H1 (cell line): ENCODE measurements around the gene NME9. TPM values are rescaled to one million over a fixed set of nuclear protein-coding genes. Genes with fewer than 3 reads are reported as not detected.

Source experiments
- CTCF ChIA-PET: fragments of 300-600 bp; sonication (Branson Sonifier 250); formaldehyde crosslinking; loops from one replicate; lab custom pipeline; 2021; ENCODE audit not compliant: partially characterized antibody; lab: Charles Lee
- POLR2A ChIA-PET: fragments of 300-600 bp; sonication (Branson Sonifier 250); formaldehyde crosslinking; loops from one replicate; lab custom pipeline; 2021; ENCODE audit warnings: inconsistent platforms; ENCODE audit not compliant: partially characterized antibody; lab: Charles Lee
- DNase-seq, 2 experiments: peaks; one replicate each; pipeline versions ENCODE4 v3.0.0 to v3.0.0-alpha.2; 2010 to 2022; ENCODE audit warnings: low spot score in 2 of 2, low read depth in 1 of 2, mixed read lengths in 1 of 2
- FAIRE-seq: peaks from 2 replicates; lab custom pipeline; 2011; peaks lifted over from hg19 to GRCh38; lab: Jason Lieb, UNC
- H2AFZ ChIP-seq: 2 replicates; pipeline ENCODE4 v1.8.1; 2012; ENCODE audit warnings: low read length, inconsistent platforms
- H2AK5ac ChIP-seq: 2 replicates; pipeline ENCODE4 v1.6.1; 2013; ENCODE audit warnings: low read depth, low read length
- H2BK120ac ChIP-seq: replicated peaks from 2 replicates; pipeline ENCODE3; 2013; ENCODE audit warnings: low read depth, low read length, inconsistent platforms
- H2BK12ac ChIP-seq: 2 replicates; pipeline ENCODE4 v1.6.1; 2013; ENCODE audit warnings: low read depth, low read length
- H2BK15ac ChIP-seq: 2 replicates; pipeline ENCODE4 v1.6.1; 2013; ENCODE audit warnings: low read length
- H2BK20ac ChIP-seq: 2 replicates; pipeline ENCODE4 v1.6.1; 2013; ENCODE audit warnings: low read length
- H2BK5ac ChIP-seq: 2 replicates; pipeline ENCODE4 v1.6.1; 2013; ENCODE audit warnings: low read depth, low read length
- H3K14ac ChIP-seq: 2 replicates; pipeline ENCODE4 v1.6.1; 2013; ENCODE audit warnings: inconsistent platforms; ENCODE audit not compliant: insufficient read length
- H3K18ac ChIP-seq: 2 replicates; pipeline ENCODE4 v1.6.1; 2013; ENCODE audit warnings: low read length; ENCODE audit errors: extremely low read depth
- H3K23ac ChIP-seq: 2 replicates; pipeline ENCODE4 v1.6.1; 2013; ENCODE audit warnings: inconsistent platforms; ENCODE audit not compliant: insufficient read length
- H3K23me2 ChIP-seq: 2 replicates; pipeline ENCODE4 v1.6.1; 2013; ENCODE audit warnings: low read depth, low read length
- H3K27ac ChIP-seq: 2 replicates; pipeline ENCODE4 v1.6.1; 2011; ENCODE audit warnings: low read depth, low read length, inconsistent platforms
- H3K27me3 ChIP-seq, 4 experiments: replicated peaks in 1 of 4; 1 replicate in 1 of 4; 2 replicates in 3 of 4; pipeline versions ENCODE4 v1.6.1 to v1.8.1; 2011 to 2013; ENCODE audit warnings: low read length in 3 of 4, mild to moderate bottlenecking in 3 of 4, inconsistent platforms in 2 of 4, mixed read lengths in 2 of 4, moderate library complexity in 1 of 4; ENCODE audit not compliant: control insufficient read depth in 3 of 4, insufficient read depth in 3 of 4; ENCODE audit errors: extremely low read depth in 1 of 4
- H3K36me3 ChIP-seq, 4 experiments: 2 replicates each; pipeline versions ENCODE4 v1.6.1 to v1.8.1; 2011 to 2013; ENCODE audit warnings: mild to moderate bottlenecking in 4 of 4, low read length in 3 of 4, moderate library complexity in 2 of 4, control low read depth in 1 of 4, inconsistent platforms in 1 of 4; ENCODE audit not compliant: insufficient read depth in 4 of 4, control insufficient read depth in 2 of 4
- H3K4ac ChIP-seq: replicated peaks from 2 replicates; pipeline ENCODE3; 2013; ENCODE audit warnings: low read length, low read depth, mixed read lengths, inconsistent platforms; ENCODE audit not compliant: insufficient read length
- H3K4me1 ChIP-seq, 4 experiments: replicated peaks in 1 of 4; 1 replicate in 1 of 4; 2 replicates in 3 of 4; pipeline versions ENCODE4 v1.6.1 to v1.8.1; 2011 to 2013; ENCODE audit warnings: low read length in 3 of 4, inconsistent platforms in 2 of 4, mixed read lengths in 1 of 4; ENCODE audit not compliant: insufficient read depth in 4 of 4, control insufficient read depth in 3 of 4
- H3K4me2 ChIP-seq, 2 experiments: 2 replicates each; pipeline versions ENCODE4 v1.6.1 to v1.8.1; 2011 to 2013; ENCODE audit warnings: low read depth in 2 of 2, low read length in 2 of 2, control low read depth in 1 of 2, inconsistent platforms in 1 of 2, mild to moderate bottlenecking in 1 of 2; ENCODE audit not compliant: insufficient read depth in 1 of 2
- H3K4me3 ChIP-seq, 4 experiments: fragments of 200-600, 300-600 bp in 1 of 4; sonication (generic), shearing (Covaris generic), sonication (Bioruptor Twin) in 1 of 4; 2 replicates each; pipeline versions ENCODE4 v1.5.1 to v1.8.1; 2011 to 2016; ENCODE audit warnings: low read length in 4 of 4, low read depth in 3 of 4, control low read depth in 2 of 4, inconsistent platforms in 2 of 4, mild to moderate bottlenecking in 2 of 4, mixed read lengths in 1 of 4, moderate library complexity in 1 of 4; ENCODE audit not compliant: insufficient read depth in 2 of 4; ENCODE audit errors: extremely low read depth in 1 of 4
- H3K56ac ChIP-seq: replicated peaks from 2 replicates; pipeline ENCODE3; 2013; ENCODE audit warnings: low read depth, mild to moderate bottlenecking, mixed read lengths, low read length, inconsistent platforms; ENCODE audit not compliant: insufficient read length
- H3K79me1 ChIP-seq: 2 replicates; pipeline ENCODE4 v1.6.1; 2013; ENCODE audit warnings: low read depth, low read length, control low read depth
- H3K79me2 ChIP-seq, 2 experiments: 2 replicates each; pipeline versions ENCODE4 v1.6.1 to v1.8.1; 2012 to 2013; ENCODE audit warnings: low read length in 2 of 2, mild to moderate bottlenecking in 2 of 2, inconsistent platforms in 1 of 2; ENCODE audit not compliant: insufficient read depth in 2 of 2, control insufficient read depth in 1 of 2
- H3K9ac ChIP-seq, 4 experiments: replicated peaks in 1 of 4; 1 replicate in 1 of 4; 2 replicates in 3 of 4; pipeline versions ENCODE4 v1.6.1 to v1.8.1; 2011 to 2013; ENCODE audit warnings: low read depth in 3 of 4, low read length in 3 of 4, control low read depth in 2 of 4, mild to moderate bottlenecking in 2 of 4, moderate library complexity in 2 of 4, inconsistent platforms in 1 of 4; ENCODE audit errors: extremely low read depth in 1 of 4
- H3K9me3 ChIP-seq, 2 experiments: 2 replicates each; pipeline versions ENCODE4 v1.6.1 to v1.8.1; 2012 to 2013; ENCODE audit warnings: mild to moderate bottlenecking in 2 of 2, moderate library complexity in 2 of 2, control low read depth in 1 of 2, inconsistent platforms in 1 of 2, low read depth in 1 of 2, low read length in 1 of 2, mixed read lengths in 1 of 2; ENCODE audit not compliant: insufficient read depth in 2 of 2
- H4K20me1 ChIP-seq, 2 experiments: replicated peaks in 1 of 2; 2 replicates each; pipeline versions ENCODE3 to v1.8.1; 2011 to 2013; ENCODE audit warnings: inconsistent platforms in 2 of 2, low read length in 2 of 2, mild to moderate bottlenecking in 1 of 2; ENCODE audit not compliant: insufficient read depth in 2 of 2, control insufficient read depth in 1 of 2
- H4K5ac ChIP-seq: 2 replicates; pipeline ENCODE4 v1.6.1; 2013; ENCODE audit warnings: low read length, low read depth, mixed read lengths, inconsistent platforms; ENCODE audit not compliant: insufficient read length
- H4K8ac ChIP-seq: 2 replicates; pipeline ENCODE4 v1.8.0; 2013; ENCODE audit warnings: mild to moderate bottlenecking, moderate library complexity, low read length, inconsistent platforms; ENCODE audit not compliant: insufficient read depth; ENCODE audit errors: extremely low read depth
- H4K91ac ChIP-seq: replicated peaks from 2 replicates; pipeline ENCODE3; 2013; ENCODE audit warnings: low read length, mixed read lengths, inconsistent platforms; ENCODE audit not compliant: insufficient read length
- CBX5 ChIP-seq: fragments of 300-800, 300-1000 bp; sonication (generic); IDR thresholded peaks from 2 replicates; pipeline ENCODE4 v1.7.1; 2016; ENCODE audit warnings: antibody characterized with exemption, low read length, low read depth
- YY1 ChIP-seq: IDR thresholded peaks from 2 replicates; pipeline ENCODE4 v1.6.1; 2011; ENCODE audit warnings: low read depth, mild to moderate bottlenecking, low read length
- WGBS, 2 experiments: shearing (Covaris generic) in 1 of 2; methylation state at CpG; one replicate each; pipeline versions ENCODE4 v1.1.6 to v1.1.7; 2013 to 2015; ENCODE audit warnings: low lambda C conversion rate in 2 of 2, mixed read lengths in 2 of 2, inconsistent platforms in 1 of 2, low coverage in 1 of 2, missing lambda C conversion rate in 1 of 2; ENCODE audit not compliant: insufficient replicate concordance in 2 of 2, insufficient coverage in 1 of 2, insufficient read length in 1 of 2; ENCODE audit errors: extremely low coverage in 1 of 2, missing lambda C conversion rate in 1 of 2; 5-methylcytosine and 5-hydroxymethylcytosine counted together
- polyA plus RNA-seq, 7 experiments: library from polyadenylated mRNA; depleted of rRNA in 3 of 7; stranded (reverse) in 5 of 7; unstranded in 2 of 7; fragments of >200 nt in 5 of 7; fragments of 200-250 nt in 2 of 7; gene quantifications; 1 replicate in 5 of 7; 2 replicates in 1 of 7; 4 replicates in 1 of 7; pipeline versions ENCODE4 v1.2.1 to v1.2.3, GENCODE V29; 2011 to 2013; ENCODE audit warnings: missing spikeins in 2 of 7, mixed read lengths in 2 of 7
- total RNA-seq: library from RNA; stranded (reverse); fragmentation: NEBNext Ultra II Directional; extraction: Animal tissue kit (Norgen Biotek cat#: 25700); gene quantifications from 2 replicates; pipeline ENCODE4 v1.2.1, GENCODE V29; 2021

NME9 gene
- total and polyA plus RNA-seq, 2 of the 8 experiments (the other 6 are each of a cell fraction or from before 2014, with no cell fraction given): 0.11 TPM; not detected in 1

DNA sequence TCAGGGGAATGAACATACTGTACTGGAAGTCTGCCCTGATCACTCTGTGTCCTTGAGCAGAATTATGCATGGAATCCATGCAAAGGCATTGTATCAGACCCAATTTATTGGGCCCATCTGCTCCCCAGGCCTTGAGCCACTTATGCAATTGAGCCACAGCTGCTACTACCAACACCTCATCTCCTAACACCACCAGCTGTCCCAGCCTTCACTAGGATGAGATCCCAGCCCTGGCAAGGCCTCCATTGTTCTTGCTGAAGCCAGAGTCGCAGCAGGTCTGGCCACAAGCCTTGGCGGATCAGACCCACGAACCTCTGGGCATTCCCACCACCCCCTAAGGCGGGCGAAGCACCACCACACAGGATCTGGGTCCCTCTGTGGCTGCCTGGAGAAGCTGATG is 9.2 kb upstream of the NME9 start:
- H3K4me1 ChIP-seq: peaks cover 0 to 14% (median 3%) of the 10 kb centered on the region in 4 experiments; a peak in 4 of 7 replicates
- H3K23me2 ChIP-seq: no peaks in the 10 kb centered on the region
- no peak overlapping the region for H4K8ac ChIP-seq
- no peak overlapping the region for H3K27ac ChIP-seq
- no peak overlapping the region for H4K91ac ChIP-seq
- peak overlapping the region; percentile 18; the same call in 1 of the 2 replicates for H2BK15ac ChIP-seq
- no peaks in the 10 kb centered on the region for H3K9me3 ChIP-seq
- H2BK120ac ChIP-seq: no peak overlapping the region
- peak overlapping the region; percentile 42; the same call in 1 of the 2 replicates for H2AK5ac ChIP-seq
- no peak overlapping the region for H3K9ac ChIP-seq
- no peak overlapping the region; the same call in 1 of the 2 replicates for H2BK12ac ChIP-seq
- H3K79me1 ChIP-seq: no peaks in the 10 kb centered on the region
- H3K27me3 ChIP-seq: no peaks in the 10 kb centered on the region
- H3K4me2 ChIP-seq: no peak overlapping the region
- 88% methylated on average over 5 of the region's 5 CpGs; no CpG with 5 or more reads in 1 of the 2 experiments for WGBS, 2 experiments
- ChIA-PET POLR2A (interaction anchor here (0.9 to 1.2 kb wide), 2 partner anchors 10 to 11 kb away, joined by 3 to 5 read pairs; no protein-coding TSS in a partner anchor), CTCF (interaction anchor here (0.6 to 3.7 kb wide), 5 partner anchors 9 to 87 kb away, joined by 3 to 17 read pairs (median 3); no protein-coding TSS in a partner anchor)
- no peak overlapping the region for H3K56ac ChIP-seq
- no peak for DNase-seq
- H3K4me3 ChIP-seq: no peak overlapping the region
- TF ChIP-seq CBX5 (no peak), YY1 (no peak)
- H4K20me1 ChIP-seq: no peaks in the 10 kb centered on the region
- FAIRE-seq: no peak
- H4K5ac ChIP-seq: no peak overlapping the region
- H2BK20ac ChIP-seq: peak overlapping the region; percentile 24; the same call in 1 of the 2 replicates
- H3K23ac ChIP-seq: no peak overlapping the region
- no peaks in the 10 kb centered on the region for H3K79me2 ChIP-seq
- no peak overlapping the region for H2BK5ac ChIP-seq
- no peaks in the 10 kb centered on the region for H3K36me3 ChIP-seq
- no peak overlapping the region for H3K4ac ChIP-seq
- H2AFZ ChIP-seq: no peak overlapping the region
- H3K18ac ChIP-seq: 0 out of 2 replicates have a peak overlapping the region, but pooled peaks have one; percentile 4
- no peak overlapping the region for H3K14ac ChIP-seq
